ENCODE data around the gene LGR4. TPM values are rescaled to one million over a fixed set of nuclear protein-coding genes. Genes with fewer than 3 reads are reported as not detected.
A peak's percentile ranks its signal among the peaks of the same experiment; 100 is the strongest.

LGR4 gene
- total RNA-seq, 1 donor from 2014 or later = 154 TPM

DNA sequence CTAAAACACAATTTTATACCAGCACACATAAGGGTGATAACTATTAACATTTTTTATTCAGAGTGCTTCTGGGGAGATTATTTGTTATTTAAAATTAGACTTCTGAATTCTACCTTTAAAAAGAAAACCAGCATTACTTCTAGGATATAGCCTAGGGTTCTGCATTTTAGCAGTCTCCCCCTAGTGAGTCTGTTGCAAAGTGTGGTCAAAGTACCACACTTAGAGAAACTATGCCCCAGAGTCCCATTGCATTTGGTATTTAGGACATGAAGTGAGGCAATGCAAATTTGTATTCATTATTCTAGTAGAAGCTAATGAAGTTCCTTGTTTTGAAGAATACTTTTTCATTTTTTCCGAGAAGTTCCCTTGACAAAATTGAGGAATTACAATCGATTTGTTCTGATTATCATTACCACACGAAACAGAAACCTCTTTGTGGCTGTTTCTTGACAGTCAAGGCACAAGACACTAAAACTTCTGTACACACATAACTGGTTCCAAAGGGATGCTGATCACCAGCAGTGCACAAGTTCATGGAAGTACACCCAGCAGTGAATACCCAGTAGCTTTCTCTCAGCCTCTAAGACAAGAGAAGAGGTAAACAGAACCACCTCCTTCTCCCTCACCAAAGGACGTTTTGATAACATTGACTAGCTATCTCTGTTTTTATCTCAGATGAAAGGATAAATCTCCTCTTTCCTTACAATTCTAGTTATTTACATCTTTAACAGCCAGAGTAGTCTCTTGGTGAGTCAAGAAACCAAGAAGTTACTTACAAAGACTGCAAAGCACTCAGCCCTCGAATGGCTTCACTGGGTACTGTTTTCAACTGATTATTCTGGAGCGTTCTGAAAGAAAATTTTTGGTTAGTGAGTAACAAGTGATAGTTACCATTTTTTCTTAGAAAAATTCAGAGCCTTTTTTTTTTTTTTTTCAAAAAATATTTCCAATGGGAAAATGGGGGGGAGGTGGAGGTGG, 82.0 kb downstream of the LGR4 start:
- DNase-seq (ENCODE audit: low spot score, unreplicated experiment) = no peak
- no peak overlapping the region for H3K4me3 Mint-ChIP-seq (ENCODE audit: low read depth)
- TF ChIP-seq, protein P1, sequence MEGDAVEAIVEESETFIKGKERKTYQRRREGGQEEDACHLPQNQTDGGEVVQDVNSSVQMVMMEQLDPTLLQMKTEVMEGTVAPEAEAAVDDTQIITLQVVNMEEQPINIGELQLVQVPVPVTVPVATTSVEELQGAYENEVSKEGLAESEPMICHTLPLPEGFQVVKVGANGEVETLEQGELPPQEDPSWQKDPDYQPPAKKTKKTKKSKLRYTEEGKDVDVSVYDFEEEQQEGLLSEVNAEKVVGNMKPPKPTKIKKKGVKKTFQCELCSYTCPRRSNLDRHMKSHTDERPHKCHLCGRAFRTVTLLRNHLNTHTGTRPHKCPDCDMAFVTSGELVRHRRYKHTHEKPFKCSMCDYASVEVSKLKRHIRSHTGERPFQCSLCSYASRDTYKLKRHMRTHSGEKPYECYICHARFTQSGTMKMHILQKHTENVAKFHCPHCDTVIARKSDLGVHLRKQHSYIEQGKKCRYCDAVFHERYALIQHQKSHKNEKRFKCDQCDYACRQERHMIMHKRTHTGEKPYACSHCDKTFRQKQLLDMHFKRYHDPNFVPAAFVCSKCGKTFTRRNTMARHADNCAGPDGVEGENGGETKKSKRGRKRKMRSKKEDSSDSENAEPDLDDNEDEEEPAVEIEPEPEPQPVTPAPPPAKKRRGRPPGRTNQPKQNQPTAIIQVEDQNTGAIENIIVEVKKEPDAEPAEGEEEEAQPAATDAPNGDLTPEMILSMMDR (IDR thresholded peaks at IDR 0.05; ENCODE audit: unreplicated experiment) = peak; percentile 27
- peaks cover 7% of the 10 kb centered on the region for H3K36me3 Mint-ChIP-seq (ENCODE audit: insufficient read depth)
- H3K27me3 Mint-ChIP-seq = no peaks in the 10 kb centered on the region
- H3K4me1 Mint-ChIP-seq (ENCODE audit: low read depth) = peaks cover 80% of the 10 kb centered on the region
- peak overlapping the region; percentile 89 for H3K27ac Mint-ChIP-seq
- H3K9me3 Mint-ChIP-seq (ENCODE audit: low read depth) = no peaks in the 10 kb centered on the region

DNA sequence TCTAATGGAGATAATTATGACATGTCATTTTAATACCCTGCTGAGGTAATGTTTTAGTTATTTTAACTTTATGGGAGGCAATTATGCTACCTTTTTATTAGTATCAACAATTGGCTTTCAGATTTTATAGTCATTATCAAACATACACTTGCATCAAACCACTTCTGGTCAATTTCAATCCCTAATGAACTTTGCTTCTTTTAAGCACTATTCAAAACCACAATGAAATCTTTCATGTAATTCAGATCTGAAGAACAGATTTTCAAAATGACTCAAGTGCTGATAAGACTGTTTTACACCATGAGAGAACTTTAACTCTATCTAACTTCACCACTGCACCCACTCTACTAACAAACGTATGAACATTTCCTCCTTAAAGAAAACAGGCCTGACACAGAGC, 83.7 kb downstream of the LGR4 start:
- no peak for DNase-seq (ENCODE audit: low spot score, unreplicated experiment)
- TF ChIP-seq, protein P1 (IDR thresholded peaks at IDR 0.05; ENCODE audit: unreplicated experiment) = no peak
- Mint-ChIP-seq H3K9me3 (ENCODE audit: low read depth) (no peaks in the 10 kb centered on the region), H3K27ac (peak overlapping the region; percentile 30), H3K4me3 (ENCODE audit: low read depth) (peak overlapping the region; percentile 24), H3K36me3 (ENCODE audit: insufficient read depth) (peaks cover 15% of the 10 kb centered on the region), H3K27me3 (no peaks in the 10 kb centered on the region), H3K4me1 (ENCODE audit: low read depth) (peaks cover 64% of the 10 kb centered on the region)

DNA sequence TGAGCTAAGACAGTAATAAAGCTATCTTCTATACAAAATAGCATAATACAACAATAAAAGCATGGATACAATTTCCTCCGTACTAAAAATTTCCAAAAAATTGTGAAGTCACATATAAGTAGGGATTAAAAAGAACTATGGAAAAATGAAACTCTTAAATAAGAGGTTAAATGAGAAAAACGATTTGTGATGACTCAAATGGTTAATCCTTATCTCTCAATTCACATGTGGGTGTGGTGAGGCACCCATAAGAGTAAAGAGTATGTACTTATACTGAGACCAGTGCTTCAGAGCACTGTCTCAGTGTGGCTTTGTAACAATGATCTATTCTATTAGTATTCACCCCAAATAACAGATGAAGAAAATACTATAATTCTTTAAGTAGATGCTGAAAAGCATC, 84.6 kb downstream of the LGR4 start:
- Mint-ChIP-seq H3K4me3 (ENCODE audit: low read depth) (no peak overlapping the region), H3K9me3 (ENCODE audit: low read depth) (no peaks in the 10 kb centered on the region), H3K27me3 (no peaks in the 10 kb centered on the region), H3K27ac (no peak overlapping the region), H3K4me1 (ENCODE audit: low read depth) (peaks cover 59% of the 10 kb centered on the region), H3K36me3 (ENCODE audit: insufficient read depth) (peaks cover 17% of the 10 kb centered on the region)
- TF ChIP-seq, protein P1 (IDR thresholded peaks at IDR 0.05; ENCODE audit: unreplicated experiment) = no peak
- no peak for DNase-seq (ENCODE audit: low spot score, unreplicated experiment)

DNA sequence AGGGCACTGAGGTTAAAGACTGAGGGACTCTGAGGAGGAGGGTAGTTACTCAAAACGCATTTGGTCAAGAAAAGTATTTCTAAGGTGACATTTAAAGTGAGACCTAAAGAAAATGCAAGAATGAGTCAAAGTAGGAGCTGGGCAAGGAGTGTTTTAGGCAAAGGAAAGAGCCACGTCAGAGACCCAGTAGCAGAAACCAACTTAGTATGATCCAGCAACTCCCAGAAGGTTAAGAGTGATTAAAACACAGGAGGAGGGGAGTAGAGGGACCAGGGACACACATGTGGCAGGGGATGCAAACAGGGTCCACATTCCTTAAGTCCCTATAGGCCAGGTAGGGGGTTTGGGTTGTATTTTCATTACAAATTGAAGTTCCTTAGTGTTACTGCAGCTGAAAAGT, 85.2 kb downstream of the LGR4 start:
- Mint-ChIP-seq H3K4me3 (ENCODE audit: low read depth) (no peak overlapping the region), H3K27me3 (no peaks in the 10 kb centered on the region), H3K9me3 (ENCODE audit: low read depth) (no peaks in the 10 kb centered on the region), H3K27ac (peak overlapping the region; percentile 69), H3K4me1 (ENCODE audit: low read depth) (peaks cover 52% of the 10 kb centered on the region), H3K36me3 (ENCODE audit: insufficient read depth) (peaks cover 17% of the 10 kb centered on the region)
- TF ChIP-seq, protein P1 (IDR thresholded peaks at IDR 0.05; ENCODE audit: unreplicated experiment) = no peak
- DNase-seq (ENCODE audit: low spot score, unreplicated experiment) = no peak

DNA sequence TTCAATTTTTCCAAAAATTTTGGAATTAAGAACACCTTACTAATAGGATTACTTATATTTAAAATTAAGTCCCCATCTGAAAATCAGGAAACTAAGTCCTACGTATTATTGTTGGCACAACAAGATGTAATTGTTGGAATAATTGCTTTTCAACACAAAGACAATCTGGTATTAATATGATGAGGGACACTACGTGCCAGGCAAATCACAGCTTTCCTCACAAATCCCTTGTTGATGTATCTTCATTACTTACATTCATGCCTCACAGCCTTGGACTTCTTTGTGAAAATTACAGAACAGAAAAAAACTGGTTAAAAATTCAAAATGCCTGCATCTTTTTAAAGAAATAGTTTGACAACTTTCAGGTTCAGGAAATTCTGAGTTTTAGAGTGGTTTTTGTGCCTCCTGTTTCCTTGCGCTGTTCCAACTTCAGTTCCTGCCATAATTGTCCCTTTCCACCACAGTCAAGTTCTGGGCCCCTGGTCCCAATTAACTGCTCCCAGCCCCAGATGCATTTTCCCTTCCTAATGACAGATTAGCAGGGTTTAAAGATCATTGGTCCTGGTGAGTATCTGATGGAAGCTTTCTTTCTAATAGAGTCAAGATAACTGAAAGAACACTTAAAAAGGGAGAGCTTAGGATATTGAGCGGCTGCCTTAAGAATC, 86.3 kb downstream of the LGR4 start:
- TF ChIP-seq, protein P1 (IDR thresholded peaks at IDR 0.05; ENCODE audit: unreplicated experiment) = no peak
- H3K9me3 Mint-ChIP-seq (ENCODE audit: low read depth) = no peaks in the 10 kb centered on the region
- H3K4me1 Mint-ChIP-seq (ENCODE audit: low read depth) = peaks cover 47% of the 10 kb centered on the region
- DNase-seq (ENCODE audit: low spot score, unreplicated experiment) = no peak
- H3K27ac Mint-ChIP-seq = peak overlapping the region; percentile 82
- H3K27me3 Mint-ChIP-seq = no peaks in the 10 kb centered on the region
- peaks cover 23% of the 10 kb centered on the region for H3K36me3 Mint-ChIP-seq (ENCODE audit: insufficient read depth)
- no peak overlapping the region for H3K4me3 Mint-ChIP-seq (ENCODE audit: low read depth)
